Effector memory CD4-positive, alpha-beta T cell (primary cell): ENCODE measurements around the gene TNFRSF18.

Experiments used
- DNase-seq, 3 donors: peaks; one replicate each; pipeline ENCODE4 v3.0.0-alpha.2; 2020
- H3K27ac ChIP-seq: 2 replicates; pipeline ENCODE4 v1.7.0; 2013; ENCODE audit warnings: mild to moderate bottlenecking, low read length, moderate library complexity; ENCODE audit not compliant: insufficient read depth, poor library complexity, severe bottlenecking
- H3K27me3 ChIP-seq: replicated peaks from 2 replicates; pipeline ENCODE4 v1.7.0; 2013; ENCODE audit warnings: mild to moderate bottlenecking, low read length; ENCODE audit not compliant: insufficient read depth, control insufficient read depth, poor library complexity, severe bottlenecking
- H3K36me3 ChIP-seq: 2 replicates; pipeline ENCODE4 v1.7.0; 2013; ENCODE audit warnings: mild to moderate bottlenecking, low read length, moderate library complexity; ENCODE audit not compliant: control insufficient read depth, insufficient read depth
- H3K4me1 ChIP-seq: 2 replicates; pipeline ENCODE4 v1.7.0; 2013; ENCODE audit warnings: low read length, mild to moderate bottlenecking; ENCODE audit not compliant: control insufficient read depth, insufficient read depth, poor library complexity, severe bottlenecking
- H3K4me3 ChIP-seq: 2 replicates; pipeline ENCODE4 v1.7.0; 2013; ENCODE audit warnings: low read length, low read depth, mild to moderate bottlenecking; ENCODE audit not compliant: insufficient read depth, poor library complexity, severe bottlenecking
- H3K9me3 ChIP-seq: 2 replicates; pipeline ENCODE4 v1.7.0; 2013; ENCODE audit warnings: mild to moderate bottlenecking, low read length, moderate library complexity; ENCODE audit not compliant: control insufficient read depth

TNFRSF18 gene

DNA sequence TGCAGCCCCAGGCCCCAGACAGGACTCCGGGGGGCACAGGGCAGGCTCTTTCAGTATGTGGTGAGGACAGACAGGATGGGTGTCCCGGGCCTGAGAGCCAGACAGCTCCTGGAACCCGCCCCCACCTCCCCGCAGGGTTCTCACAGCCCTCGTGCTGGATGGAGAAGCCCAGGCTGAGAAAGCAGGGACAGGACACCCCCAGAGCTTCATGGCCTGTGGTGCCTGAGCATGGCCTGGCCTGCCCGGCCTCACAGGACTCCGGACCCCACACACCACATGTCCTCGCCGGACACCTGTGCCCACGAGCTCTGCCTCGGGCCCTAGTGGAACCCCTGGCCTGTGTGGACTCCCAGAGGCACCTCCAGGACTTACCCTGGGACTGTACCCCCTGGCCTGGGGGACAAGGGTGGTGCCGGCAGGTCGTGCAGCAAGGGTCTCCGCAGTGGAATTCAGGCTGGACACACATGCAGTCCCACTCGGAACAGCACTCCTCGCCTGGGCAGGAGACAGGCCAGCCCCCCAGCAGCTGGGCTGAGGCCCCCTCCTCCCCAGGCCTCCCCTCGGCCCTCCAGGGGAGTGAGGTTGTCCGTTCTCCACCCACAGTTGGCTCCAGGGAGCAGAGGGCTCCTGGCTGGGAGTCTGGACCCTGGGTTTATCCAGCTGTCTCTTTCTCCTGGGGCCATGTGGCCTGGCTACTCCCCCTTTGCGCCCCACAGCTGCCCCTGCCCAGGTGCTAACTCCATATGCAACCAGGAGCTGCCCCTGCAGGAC, 1.2 kb downstream of the TNFRSF18 start:
- H3K4me3 ChIP-seq: peak overlapping the region; percentile 55
- no peaks in the 10 kb centered on the region for H3K9me3 ChIP-seq
- H3K36me3 ChIP-seq: no peaks in the 10 kb centered on the region
- no peak for DNase-seq
- H3K27me3 ChIP-seq: no peaks in the 10 kb centered on the region
- peak overlapping the region; percentile 83 for H3K27ac ChIP-seq
- H3K4me1 ChIP-seq: peaks cover 52% of the 10 kb centered on the region

DNA sequence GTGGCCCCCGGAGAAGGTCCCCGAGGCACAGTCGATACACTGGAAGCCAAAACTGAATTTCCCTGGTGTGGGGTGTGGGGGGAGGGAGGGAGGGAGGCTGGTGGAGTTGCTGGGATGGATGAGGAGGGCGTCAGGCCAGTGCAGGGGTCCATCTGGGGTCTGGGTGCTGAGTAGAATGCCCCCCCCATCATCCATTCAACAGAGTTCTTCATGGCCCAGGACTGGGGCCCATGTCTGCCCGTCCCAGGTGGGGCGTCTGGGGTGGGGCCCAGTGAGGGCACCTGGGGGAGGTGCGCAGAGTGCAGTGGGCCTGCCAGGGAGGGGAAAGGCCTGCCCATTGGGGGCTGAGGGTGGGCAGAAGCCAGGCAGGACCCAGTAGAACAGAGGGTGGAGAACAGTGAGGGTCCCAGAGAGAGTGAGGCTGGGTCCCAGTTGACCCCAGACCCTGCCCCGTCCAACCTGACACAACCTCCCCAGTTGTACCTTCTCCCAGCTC, 1.9 kb downstream of the TNFRSF18 start:
- no peaks in the 10 kb centered on the region for H3K36me3 ChIP-seq
- H3K4me1 ChIP-seq: peaks cover 51% of the 10 kb centered on the region
- DNase-seq: no peak
- no peaks in the 10 kb centered on the region for H3K27me3 ChIP-seq
- no peak overlapping the region for H3K4me3 ChIP-seq
- peak overlapping the region; percentile 83 for H3K27ac ChIP-seq
- H3K9me3 ChIP-seq: no peaks in the 10 kb centered on the region

DNA sequence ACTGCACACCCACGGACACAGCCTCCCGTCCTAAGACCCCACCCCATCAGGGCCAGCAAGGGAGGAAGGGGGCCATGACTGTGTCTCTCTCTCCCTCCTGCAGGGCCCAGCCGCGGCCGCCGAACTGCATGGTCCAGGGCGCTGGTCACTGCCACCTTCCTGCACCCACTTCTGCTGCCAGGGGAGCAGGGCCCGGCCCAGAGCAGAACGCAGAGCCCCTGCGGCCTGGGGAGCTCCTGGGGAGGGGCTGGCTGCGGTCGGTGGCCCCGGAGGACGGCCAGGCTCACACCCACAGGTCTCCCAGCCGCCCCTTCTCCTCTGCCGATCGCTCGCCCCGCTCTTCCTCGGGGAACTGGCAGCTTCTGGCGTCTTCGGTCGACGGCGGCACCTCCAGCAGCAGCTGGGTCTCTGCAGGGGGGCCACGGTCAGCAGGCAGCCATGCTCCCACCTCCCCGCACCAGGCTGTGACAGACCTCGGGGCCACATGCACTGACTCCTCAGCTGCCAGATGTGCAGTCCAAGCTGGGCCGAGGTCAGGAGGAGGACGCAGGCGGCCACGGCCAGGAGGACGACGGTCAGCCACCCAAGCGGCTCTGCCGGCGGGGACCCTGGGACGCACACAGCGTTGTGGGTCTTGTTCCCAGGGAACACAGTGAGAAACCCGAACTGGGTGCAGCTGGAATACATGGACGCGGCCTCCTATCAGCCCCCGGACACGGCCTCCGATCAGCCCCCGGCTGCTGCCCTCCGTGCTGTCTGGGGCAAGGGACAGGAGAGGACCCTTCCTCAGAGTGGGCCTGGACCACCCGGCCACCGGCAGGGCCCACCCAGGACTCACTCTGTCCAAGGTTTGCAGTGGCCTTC, 2.6 kb downstream of the TNFRSF18 start:
- no peaks in the 10 kb centered on the region for H3K9me3 ChIP-seq
- H3K36me3 ChIP-seq: no peaks in the 10 kb centered on the region
- no peaks in the 10 kb centered on the region for H3K27me3 ChIP-seq
- no peak overlapping the region for H3K4me3 ChIP-seq
- H3K27ac ChIP-seq: no peak overlapping the region
- DNase-seq: peak in 1 of 3 donors; percentile 1
- peaks cover 45% of the 10 kb centered on the region for H3K4me1 ChIP-seq

DNA sequence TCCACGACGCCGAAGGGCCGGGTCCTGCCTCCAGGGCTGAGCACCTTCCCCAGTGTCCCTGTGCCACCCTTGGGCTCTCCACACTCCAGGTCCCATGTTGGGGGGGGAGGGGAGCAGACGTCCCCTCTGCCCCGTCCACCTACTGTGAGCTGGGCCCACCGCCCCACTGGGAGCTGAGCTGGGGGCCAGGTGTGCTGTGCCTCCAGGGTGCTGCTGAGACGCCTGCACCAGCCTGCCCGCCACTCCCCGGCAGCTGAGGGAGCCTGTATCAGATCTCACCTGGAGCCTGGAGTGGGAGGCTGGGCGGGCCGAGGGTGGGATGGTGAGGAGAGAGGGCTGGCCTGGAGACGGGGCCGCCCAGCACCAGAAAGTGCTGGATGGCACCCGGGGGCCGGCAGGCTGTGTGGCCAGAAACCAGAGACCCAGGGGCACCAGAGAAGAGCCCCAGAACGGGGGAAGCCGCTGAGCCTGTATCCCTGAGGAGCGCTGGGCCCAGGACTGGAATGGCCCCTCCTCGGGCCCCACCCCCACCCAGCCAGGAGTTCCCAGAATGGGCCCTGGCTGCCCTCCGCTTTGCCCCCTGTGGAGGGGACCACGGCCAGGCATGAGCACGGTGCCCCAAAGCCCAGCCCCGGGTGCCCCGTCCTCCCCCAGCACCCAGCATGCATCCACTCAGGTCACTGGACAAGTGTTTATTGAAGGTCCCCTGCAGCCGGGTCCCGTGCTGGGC, 3.4 kb downstream of the TNFRSF18 start:
- no peaks in the 10 kb centered on the region for H3K36me3 ChIP-seq
- DNase-seq: peak in 1 of 3 donors; percentile 0
- H3K27me3 ChIP-seq: no peaks in the 10 kb centered on the region
- no peaks in the 10 kb centered on the region for H3K9me3 ChIP-seq
- no peak overlapping the region for H3K4me3 ChIP-seq
- H3K4me1 ChIP-seq: peaks cover 38% of the 10 kb centered on the region
- no peak overlapping the region for H3K27ac ChIP-seq

DNA sequence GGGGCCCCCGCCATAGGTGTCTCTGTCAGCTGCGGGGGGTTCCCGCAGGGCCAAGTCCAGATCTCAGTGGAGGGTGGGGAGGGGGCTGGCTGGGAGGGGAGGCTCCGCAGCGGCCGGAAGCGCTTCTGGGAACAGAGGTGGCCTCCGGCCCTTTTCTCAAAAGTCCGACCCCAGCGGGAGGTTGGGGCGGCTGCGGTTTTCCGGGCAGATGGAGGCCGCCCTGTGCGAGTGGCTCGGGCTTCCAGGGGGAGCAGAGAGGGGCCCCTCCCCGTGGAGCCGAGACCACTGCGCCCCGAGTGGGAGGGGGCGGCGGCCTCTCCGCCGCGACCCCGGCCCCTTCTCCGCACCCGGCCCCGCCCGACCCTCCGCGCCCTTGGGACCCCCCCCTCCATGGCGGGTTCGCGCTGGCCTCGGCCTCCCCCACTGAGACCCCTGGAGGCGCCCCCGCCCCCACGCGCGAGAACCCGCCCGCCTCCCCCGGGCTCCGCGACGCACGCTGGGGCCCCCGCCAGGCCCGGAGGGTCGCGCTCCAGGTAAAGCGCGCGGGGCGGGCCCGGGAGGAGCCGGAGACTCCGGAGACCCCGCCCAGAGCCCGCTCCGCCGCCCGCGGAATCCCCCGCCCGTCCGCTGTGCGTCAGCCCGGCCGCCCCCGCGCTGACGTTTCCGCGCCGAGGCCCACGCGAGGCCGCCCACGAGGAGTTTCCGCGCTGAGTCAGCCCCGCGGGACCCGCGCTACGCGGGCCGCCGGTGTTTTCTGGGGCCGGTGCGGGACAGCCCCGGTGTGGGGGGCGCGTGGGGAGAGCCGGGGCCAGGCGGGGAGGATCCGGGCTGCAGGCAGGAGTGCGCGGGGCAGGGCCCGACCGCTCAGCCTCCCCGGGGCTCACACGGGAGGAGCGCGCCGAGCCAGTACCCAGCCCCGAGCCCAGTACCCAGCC, 5.2 kb downstream of the TNFRSF18 start:
- peaks cover 20% of the 10 kb centered on the region for H3K4me1 ChIP-seq
- H3K36me3 ChIP-seq: no peaks in the 10 kb centered on the region
- peak overlapping the region; percentile 46 for H3K4me3 ChIP-seq
- peak; percentile 84 to 89 (median 86) for DNase-seq
- no peaks in the 10 kb centered on the region for H3K9me3 ChIP-seq
- peak overlapping the region; percentile 74 for H3K27ac ChIP-seq
- H3K27me3 ChIP-seq: no peaks in the 10 kb centered on the region

DNA sequence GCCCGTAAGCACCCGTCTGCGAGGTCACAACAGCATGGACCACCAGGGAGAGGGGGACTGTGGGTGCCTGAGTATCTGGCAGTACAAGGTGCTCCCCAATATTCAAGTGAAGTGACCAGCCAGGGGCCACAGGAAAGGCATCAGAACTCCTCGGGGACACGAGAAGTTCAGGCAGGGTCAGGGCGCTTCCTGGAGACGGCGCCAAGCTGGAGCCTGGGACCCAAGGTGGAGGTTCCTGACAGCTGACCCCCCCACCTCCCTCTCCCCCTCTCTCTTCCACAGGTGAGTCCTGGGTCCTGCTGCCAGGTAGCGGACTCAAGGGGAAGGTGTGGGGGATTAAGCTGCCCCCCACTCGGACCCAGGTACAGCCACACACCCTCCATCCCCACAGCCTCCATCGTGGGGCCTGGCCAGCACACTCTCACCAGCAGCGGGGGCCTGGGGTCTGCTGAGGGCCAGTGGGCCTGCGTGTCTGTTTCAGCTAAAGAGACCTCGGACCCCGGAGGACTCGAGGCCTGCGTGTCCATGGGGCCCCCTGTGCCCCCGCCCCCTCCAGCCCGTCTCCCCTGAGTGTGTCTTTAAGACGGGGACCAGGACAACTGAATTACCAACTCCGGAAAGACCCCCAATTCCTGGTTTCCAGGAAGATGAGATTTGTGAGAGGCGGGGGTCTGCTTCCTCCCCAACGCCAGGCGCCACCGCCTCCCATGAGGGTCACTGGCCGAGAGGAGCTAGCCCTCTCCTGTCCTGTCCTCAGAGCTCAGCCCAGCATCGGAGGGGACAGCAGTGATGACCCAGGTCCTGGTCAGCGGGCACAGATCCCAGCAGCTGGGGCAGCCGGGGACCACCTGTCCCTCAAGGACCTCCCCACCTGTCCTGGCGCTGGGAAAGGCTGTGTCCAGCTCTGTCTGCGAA, 6.2 kb downstream of the TNFRSF18 start:
- Histone ChIP-seq H3K9me3 (no peaks in the 10 kb centered on the region), H3K4me1 (peaks cover 11% of the 10 kb centered on the region), H3K4me3 (peak overlapping the region; percentile 46), H3K27me3 (no peaks in the 10 kb centered on the region), H3K36me3 (no peaks in the 10 kb centered on the region), H3K27ac (peak overlapping the region; percentile 74)
- DNase-seq: no peak

DNA sequence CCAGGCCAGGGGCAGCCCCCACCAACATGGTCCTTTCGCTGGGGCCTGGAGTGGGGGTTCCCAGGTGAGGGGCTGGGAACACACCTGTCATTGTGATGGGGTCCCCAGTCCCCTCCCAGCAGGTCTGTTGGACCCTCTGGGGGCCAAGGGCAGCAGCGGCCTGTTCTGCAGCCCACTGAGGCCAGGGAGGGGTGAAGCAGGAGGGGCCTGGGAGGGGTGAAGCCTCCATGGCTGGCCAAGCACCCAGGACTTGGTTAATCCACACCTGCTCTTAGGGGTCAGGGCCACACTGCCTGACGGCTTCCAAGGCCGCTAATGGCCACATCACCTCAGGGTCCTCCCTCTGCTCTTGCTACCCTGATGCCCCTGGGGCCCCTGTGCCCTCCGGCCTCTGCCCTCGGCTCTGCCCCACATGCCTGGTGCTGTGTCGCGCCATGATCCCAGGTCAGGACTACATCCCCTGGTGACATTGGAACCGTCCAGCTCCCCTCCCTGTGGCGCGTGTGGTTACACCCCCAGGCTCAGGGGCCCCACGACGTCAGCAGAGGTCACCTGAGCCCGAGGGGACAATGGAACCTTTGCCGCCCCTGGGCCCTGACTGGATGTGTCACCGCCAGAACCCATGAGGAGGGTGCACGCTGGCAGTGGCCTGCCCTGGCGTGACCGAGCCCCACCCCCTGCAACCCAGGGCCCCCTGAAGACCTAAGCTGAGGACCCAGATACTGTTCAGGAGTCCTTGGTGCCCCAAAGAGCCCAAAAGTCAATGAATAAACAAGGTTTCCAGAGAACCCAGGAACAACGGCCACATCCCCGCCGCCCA, 7.0 kb downstream of the TNFRSF18 start:
- no peak for DNase-seq
- Histone ChIP-seq H3K27me3 (no peaks in the 10 kb centered on the region), H3K36me3 (no peaks in the 10 kb centered on the region), H3K4me1 (peaks cover 7% of the 10 kb centered on the region), H3K27ac (no peak overlapping the region), H3K4me3 (no peak overlapping the region), H3K9me3 (no peaks in the 10 kb centered on the region)

DNA sequence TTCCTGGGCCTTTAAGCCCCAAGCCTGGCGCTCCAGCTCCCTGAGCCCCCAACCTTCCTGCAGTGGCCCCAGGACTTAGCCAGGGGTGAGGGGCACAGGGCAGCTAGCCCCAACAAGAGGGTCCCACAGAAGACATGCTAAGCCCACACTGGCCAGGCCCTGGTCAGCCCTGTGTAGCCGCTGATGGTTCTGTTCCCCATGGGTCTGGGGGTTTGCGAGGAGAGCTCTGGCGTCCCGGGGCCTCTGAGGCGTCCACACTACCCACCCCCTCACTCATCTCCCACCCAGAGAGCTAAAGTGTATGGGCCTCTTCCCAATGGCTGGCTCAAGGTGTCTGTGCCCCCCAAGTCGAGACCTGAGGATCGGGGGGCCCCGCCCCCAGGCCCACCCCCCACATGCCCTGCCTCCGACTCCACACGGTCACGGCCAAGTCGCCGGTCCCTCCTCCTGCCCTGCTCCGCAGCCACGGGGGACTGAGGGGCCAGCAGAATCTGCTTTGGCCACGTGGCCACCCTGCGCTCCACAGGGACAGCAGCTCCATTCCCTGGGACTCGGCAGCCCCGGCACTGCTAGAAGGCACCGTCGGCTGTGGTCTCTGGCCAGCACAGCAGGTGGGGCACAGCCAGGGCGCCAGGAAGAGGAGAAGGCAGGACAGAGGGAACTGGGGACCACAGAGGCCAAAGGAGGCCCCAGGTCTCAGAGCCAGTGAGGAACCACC, 7.8 kb downstream of the TNFRSF18 start:
- Histone ChIP-seq H3K4me1 (peaks cover 7% of the 10 kb centered on the region), H3K27me3 (no peaks in the 10 kb centered on the region)

More for the DNA sequence above, 7.8 kb downstream of the TNFRSF18 start:
- Histone ChIP-seq H3K4me3 (no peak overlapping the region), H3K9me3 (no peaks in the 10 kb centered on the region), H3K36me3 (no peaks in the 10 kb centered on the region), H3K27ac (no peak overlapping the region)
- DNase-seq: no peak
